Esophagus squamous epithelium (tissue), 4 donors: ENCODE results near the gene PLA2G4F.

Experiments
- POLR2A ChIP-seq, 4 donors: fragments of 450-650 bp; IDR thresholded peaks; one replicate each; pipeline ENCODE4 v1.6.1; 2017; ENCODE audit warnings: antibody characterized with exemption in 4 of 4, mild to moderate bottlenecking in 4 of 4, moderate library complexity in 3 of 4
- TF ChIP-seq, protein P1 (sequence below), 6 experiments: fragments of 450-650 bp in 4 of 6; fragments of 200-600 bp in 2 of 6; sonication (generic) in 2 of 6; IDR thresholded peaks; one replicate each; pipeline ENCODE4 v1.5.1; 2016 to 2019; ENCODE audit warnings: antibody characterized with exemption in 6 of 6, mild to moderate bottlenecking in 4 of 6, moderate library complexity in 4 of 6

GRCh38 chr15:42153874-42154211, 2.6 kb downstream of the PLA2G4F start:
- TF ChIP-seq POLR2A (IDR thresholded peaks at IDR 0.05) = no peak
- TF ChIP-seq, protein P1, sequence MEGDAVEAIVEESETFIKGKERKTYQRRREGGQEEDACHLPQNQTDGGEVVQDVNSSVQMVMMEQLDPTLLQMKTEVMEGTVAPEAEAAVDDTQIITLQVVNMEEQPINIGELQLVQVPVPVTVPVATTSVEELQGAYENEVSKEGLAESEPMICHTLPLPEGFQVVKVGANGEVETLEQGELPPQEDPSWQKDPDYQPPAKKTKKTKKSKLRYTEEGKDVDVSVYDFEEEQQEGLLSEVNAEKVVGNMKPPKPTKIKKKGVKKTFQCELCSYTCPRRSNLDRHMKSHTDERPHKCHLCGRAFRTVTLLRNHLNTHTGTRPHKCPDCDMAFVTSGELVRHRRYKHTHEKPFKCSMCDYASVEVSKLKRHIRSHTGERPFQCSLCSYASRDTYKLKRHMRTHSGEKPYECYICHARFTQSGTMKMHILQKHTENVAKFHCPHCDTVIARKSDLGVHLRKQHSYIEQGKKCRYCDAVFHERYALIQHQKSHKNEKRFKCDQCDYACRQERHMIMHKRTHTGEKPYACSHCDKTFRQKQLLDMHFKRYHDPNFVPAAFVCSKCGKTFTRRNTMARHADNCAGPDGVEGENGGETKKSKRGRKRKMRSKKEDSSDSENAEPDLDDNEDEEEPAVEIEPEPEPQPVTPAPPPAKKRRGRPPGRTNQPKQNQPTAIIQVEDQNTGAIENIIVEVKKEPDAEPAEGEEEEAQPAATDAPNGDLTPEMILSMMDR (IDR thresholded peaks at IDR 0.05) = no peak
